ENCODE data around the gene NR1H2. TPM values are rescaled to one million over a fixed set of nuclear protein-coding genes. Genes with fewer than 3 reads are reported as not detected.

Gene NR1H2
- total RNA-seq, 1 donor from 2014 or later: 18.9 TPM

DNA sequence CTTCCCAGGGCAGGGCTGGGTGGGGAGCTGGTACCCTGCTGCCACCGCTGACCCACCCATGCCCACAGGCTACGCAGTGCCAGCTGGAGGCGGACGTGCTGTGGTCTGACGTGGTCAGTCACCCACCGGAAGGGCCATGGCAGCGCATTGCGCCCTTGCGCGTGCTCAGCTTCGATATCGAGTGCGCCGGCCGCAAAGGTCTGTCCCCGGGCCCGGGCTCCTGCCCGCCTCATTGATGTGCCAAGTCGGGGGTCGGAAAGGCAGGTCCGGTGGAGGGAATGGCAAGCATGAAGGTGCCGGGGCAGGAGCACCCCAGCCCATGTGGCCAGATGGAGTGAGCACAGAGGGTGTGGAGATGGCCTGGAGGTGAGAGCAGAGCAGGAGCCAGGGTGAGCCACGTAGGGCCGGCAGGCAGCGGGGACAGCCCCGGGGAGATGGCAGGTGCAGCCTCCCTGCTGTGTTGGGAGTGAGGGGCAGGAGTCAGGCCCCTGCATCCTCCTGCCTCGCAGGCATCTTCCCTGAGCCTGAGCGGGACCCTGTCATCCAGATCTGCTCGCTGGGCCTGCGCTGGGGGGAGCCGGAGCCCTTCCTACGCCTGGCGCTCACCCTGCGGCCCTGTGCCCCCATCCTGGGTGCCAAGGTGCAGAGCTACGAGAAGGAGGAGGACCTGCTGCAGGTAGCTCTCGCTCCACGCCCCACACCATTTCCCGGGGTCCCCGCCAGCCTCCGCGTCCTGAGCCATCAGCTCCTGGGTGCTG is 26.5 kb downstream of the NR1H2 start:
- DNase-seq: no peak

DNA sequence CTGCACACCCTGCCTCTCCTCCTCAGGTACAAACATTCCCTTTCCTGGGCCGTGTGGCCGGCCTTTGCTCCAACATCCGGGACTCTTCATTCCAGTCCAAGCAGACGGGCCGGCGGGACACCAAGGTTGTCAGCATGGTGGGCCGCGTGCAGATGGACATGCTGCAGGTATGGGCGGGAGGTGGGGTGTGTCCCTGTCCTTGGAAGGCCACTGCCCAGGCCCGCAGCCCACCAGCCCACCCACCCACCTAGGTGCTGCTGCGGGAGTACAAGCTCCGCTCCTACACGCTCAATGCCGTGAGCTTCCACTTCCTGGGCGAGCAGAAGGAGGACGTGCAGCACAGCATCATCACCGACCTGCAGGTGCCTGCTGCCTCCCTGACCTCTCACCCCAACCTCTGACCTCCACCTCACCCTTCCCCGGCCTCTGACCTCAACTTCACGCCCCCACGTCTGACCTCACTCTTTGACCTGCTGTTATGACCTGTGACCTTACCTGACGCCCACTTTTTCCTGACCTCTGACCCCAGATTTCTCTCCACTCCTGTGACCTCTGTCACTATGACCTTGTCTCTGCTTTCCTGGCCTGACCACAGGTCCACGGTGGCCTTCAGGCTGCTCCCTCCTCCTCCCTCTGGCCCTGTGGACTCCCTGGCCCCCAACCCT is 30.0 kb downstream of the NR1H2 start:
- DNase-seq: no peak

GRCh38 chr19:50406829-50407228 is 30.6 kb downstream of the NR1H2 start:
- no peak for DNase-seq

DNA sequence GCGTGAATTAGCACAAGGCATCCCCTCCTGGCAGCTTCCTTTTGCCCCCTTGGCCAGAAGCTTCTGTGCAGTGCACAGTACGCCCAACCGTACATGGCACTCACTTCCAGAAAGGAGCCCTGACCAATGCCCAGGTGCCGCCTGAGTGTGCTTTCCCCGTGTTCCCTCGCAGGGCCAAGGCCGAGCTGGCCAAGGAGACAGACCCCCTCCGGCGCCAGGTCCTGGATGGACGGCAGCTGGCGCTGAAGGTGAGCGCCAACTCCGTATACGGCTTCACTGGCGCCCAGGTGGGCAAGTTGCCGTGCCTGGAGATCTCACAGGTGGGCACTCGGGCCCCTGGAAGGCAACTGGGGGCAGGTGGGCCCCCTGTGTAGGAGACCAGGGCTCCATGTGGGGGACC is 33.1 kb downstream of the NR1H2 start:
- DNase-seq: no peak

DNA sequence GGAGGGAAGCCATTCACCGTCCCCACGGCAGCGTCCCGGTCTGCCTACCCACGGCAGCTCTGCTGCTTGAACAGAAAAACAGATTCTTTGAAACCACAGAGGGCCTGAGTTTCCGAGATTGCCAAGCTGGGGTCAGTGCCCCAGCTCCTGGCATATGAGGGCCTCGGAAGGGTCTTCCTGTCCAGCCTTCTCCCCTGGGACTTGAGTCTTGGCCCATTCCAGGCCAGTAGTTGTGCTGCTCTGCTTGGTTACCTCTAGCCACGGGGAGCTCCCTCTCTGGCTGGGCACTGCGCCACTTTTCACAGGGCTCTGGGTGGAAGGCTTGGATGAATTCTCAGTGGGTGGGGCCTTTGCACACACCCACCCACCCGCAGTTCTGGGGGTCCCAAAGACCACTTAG is 33.9 kb downstream of the NR1H2 start:
- no peak for DNase-seq

DNA sequence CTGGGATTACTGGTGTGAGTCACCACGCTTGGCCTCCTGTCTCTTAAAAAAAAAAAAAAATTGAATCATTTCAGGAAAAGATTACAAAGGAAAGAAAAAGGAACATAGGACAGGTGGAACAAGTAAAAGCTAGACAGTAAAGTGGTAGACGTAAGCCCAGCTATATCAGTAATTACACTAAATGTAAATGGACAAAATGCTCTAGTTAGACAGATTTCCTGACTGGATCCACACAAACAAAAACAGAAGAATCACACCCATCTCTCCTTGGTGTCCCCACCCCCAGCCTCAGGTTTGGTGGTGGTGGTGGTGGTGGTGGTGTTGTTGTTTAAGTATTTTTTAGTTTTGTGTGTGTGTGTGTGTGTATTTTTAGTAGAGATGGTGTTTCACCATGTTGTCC is 36.2 kb downstream of the NR1H2 start:
- no peak for DNase-seq

DNA sequence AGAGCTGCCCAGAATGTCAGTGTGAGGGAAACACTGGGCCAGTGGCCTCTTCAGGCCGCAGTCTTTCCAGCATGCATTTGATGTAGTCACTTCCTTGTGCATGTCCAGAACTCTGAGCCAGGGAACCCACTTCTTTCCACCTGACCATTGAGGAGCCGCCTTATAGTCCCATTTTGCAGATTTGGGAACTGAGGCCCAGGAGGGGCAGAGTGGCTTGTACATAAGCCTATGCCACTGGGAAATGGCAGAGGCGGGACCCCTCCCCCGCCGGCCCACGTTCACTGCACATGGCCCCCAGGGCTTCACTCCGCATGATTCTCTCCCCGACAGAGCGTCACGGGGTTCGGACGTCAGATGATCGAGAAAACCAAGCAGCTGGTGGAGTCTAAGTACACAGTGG is 36.8 kb downstream of the NR1H2 start:
- no peak for DNase-seq

- DNase-seq: no peak
Measured at GRCh38 chr19:50413531-50413930, 37.3 kb downstream of the NR1H2 start.

GRCh38 chr19:50414864-50415660 is 38.8 kb downstream of the NR1H2 start:
- no peak for DNase-seq

DNA sequence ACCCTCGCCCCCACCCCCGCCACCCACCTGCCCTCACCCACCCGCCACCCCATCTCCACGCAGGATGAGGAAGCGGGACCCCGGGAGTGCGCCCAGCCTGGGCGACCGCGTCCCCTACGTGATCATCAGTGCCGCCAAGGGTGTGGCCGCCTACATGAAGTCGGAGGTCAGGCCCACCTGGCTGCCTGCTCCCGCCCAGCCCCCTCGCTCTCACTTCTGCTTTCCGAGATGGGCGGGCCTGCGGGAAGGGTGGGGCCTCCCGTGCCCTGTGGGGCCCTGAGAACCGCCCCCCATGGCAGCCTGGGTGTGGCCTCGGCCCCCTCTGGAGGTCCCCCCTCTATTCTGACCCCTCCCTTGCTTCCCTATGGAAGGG is 39.4 kb downstream of the NR1H2 start:
- DNase-seq: no peak

DNA sequence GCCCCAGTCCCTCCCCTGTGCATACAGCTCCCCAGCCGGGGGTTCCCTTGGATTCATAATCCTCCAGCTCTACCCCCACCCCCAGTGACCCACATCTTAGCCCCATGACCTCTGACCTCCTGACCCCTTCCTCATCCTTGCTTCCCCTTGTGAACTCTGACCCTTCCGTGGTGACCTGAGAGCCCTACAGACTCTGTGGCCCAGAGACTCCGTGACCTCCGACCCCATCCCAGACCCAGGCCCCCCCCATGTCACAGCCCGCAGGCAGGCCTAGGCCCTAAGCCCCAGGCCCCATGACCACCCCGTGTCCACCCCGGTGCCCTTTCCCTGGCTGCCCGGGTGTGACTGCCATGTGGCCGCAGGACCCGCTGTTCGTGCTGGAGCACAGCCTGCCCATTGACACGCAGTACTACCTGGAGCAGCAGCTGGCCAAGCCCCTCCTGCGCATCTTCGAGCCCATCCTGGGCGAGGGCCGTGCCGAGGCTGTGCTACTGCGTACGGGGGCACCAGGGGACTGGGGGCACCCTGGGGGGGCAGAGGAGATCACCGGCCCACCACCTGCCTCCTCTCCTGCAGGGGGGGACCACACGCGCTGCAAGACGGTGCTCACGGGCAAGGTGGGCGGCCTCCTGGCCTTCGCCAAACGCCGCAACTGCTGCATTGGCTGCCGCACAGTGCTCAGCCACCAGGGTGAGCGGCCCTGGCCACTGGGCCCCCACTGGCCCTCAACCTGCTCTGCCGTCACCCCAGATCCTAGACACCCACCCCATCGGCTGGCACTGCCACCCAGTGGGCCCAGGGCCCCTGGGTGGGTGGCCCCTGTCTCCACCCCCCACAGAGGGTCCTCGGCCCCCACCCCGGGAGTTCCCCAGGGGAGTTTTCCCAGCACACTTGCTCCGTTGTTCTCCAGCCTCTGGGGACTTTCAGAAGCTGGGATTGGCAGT is 40.0 kb downstream of the NR1H2 start:
- no peak for DNase-seq

- no peak for DNase-seq
Measured at GRCh38 chr19:50417111-50418081, 41.1 kb downstream of the NR1H2 start.

- DNase-seq: no peak
Measured at GRCh38 chr19:50418176-50419021, 42.1 kb downstream of the NR1H2 start, which contains the start of gene SPIB. TSS of gene SPIB (plus strand) at chr19:50418938. CDS start at chr19:50418963, 25 bp downstream.

DNA sequence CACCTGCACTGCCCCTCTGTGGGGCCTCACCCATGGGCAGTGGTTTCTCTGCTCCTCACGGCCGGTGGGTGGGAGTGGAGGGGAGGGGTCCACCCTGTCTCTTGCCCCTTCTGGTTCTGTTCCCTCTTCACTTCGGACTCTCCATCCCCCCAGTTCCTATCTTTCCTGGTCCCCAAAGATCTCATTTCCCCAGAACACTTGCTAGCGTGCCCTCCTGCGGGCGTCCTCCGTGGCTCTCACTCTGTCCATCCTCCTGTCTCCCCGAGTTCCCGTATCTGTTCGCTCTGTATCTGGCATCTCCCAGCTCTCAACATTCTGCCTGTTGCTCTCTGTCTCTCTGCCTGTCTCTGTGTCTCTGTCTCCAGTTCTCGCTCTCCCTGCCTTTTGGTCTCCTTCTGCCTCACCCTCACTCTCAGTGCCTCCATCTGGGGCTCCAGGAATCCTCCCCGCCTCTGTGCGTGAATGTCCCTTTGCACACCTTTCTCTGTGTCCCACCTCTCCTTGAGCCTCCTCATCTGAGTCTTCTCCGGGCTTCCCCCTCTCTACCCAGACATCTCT is 42.8 kb downstream of the NR1H2 start:
- DNase-seq: no peak

- DNase-seq: no peak
Measured at GRCh38 chr19:50419580-50420035, 43.4 kb downstream of the NR1H2 start.

DNA sequence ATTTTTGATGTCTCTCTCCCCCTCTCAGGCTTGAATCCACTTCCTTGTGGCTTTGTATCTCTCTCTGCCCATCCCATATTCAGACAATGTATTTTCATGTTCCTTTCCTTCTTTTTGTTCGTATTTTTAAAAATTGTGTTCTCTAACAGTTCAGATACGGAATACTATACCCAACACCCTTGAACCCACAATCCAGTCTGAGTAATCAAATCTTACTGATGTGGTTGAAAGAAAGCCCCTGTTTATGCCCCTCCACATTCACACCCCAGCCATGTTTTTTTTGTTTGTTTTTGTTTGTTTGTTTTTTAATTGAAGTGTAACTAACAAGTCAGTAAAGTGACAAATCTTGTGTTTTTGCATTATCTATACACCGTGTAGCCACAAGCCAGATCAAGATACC is 43.9 kb downstream of the NR1H2 start:
- no peak for DNase-seq

- DNase-seq: no peak
Measured at GRCh38 chr19:50420808-50421207, 44.6 kb downstream of the NR1H2 start.

DNA sequence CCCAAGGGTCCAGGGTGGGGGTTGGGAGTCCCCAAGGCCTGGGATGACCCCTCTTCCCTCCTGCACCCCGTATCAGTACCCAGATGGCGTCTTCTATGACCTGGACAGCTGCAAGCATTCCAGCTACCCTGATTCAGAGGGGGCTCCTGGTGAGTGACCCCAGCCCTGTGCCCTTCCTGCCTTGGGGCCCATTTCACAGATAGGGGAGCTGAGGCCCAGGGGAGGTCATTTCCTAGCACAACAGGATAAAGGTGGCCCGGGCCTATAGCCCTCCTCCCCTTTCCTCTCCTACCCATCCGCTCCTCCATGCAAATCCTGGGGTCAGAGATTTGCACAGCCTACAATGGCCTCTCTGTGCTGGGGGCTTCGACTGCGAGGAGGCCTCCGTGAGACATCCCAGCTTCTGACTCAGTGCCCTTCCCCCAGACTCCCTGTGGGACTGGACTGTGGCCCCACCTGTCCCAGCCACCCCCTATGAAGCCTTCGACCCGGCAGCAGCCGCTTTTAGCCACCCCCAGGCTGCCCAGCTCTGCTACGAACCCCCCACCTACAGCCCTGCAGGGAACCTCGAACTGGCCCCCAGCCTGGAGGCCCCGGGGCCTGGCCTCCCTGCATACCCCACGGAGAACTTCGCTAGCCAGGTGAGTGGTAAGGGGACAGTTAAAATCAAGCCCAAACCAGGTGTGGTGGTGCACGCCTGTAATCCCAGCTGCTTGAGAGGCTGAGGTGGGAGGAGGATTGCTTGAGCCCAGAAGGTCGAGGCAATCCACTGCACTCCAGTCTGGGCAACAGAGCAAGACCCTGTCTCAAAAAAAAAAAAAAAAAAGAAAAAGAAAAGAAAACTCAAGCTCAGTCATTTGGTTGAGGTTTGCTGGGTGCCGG is 46.4 kb downstream of the NR1H2 start:
- DNase-seq: no peak

Measured in occipital lobe (tissue), 2 donors.